GM19467 (cell line): ENCODE data around the gene TET2.
A peak's percentile ranks its signal among the peaks of the same experiment; 100 is the strongest.
"Not testable (repeated sequence)": the region's sequence is repeated elsewhere in the genome, so short reads cannot be mapped to it uniquely, and the experiment has no call there.

ENCODE experiments used
- ATAC-seq: cut with Tn5 transposase; IDR thresholded peaks from one replicate; pipeline ENCODE4 v1.9.1; 2021; ENCODE audit warnings: mild to moderate bottlenecking, moderate library complexity; ENCODE audit not compliant: unreplicated experiment

Gene TET2

GRCh38 chr4:105281124-105281415, 134.4 kb downstream of the TET2 start:
- no peak for ATAC-seq

DNA sequence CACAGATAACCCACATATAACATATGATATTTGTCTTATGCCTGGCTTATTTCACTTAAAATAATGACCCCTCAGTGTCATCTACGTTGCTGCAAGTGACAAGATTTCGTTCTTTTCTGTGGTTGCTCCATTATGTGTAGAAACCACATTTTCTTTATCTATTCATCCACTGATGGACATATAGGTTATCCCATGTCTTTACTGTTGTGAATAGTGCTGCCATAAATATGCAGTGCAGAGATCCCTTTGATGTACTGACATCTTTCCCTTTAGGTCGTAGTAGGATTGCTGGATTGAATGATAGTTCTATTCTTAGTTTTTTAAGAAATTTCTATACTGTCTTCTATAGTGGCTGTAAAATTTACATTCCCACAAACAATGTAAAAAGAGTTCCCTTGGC, 135.8 kb downstream of the TET2 start:
- ATAC-seq, result no peak

DNA sequence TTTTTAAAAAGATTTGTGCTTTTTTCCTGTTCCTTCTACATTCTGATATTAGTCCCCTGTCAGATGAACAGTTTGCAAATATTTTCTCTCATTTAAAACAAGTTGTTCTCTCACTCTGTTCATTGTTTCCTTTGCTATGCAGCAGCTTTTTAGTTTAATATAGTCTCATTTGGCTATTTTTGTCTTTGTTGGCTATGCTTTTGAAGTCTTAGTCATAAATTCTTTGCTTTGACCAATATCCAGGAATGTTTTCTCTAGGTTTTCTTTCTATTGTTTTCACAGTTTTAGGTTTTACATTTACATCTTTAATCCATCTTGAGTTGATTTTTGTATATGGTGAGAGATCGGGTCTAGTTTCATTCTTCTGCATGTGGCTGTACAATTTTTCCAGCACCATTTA, 136.8 kb downstream of the TET2 start:
- ATAC-seq, result no peak

DNA sequence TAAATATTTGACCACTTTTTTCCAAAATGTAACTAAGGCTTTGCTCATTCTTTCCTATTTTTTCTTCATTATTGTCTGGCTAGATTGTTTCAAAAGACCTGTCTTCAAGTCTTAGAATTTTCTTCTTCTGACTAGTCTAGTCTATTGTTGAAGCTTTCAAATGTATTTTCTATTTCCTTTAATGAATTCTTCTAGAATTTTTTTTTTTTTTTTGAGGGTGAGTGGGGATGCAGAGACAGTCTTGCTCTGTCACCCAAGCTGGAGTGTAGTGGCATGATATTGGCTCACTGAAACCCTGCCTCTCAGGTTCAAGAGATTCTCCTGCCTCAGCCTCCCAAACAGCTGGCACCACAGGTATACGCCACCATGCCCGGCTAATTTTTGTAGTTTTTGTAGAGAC, 141.4 kb downstream of the TET2 start:
- no peak for ATAC-seq

DNA sequence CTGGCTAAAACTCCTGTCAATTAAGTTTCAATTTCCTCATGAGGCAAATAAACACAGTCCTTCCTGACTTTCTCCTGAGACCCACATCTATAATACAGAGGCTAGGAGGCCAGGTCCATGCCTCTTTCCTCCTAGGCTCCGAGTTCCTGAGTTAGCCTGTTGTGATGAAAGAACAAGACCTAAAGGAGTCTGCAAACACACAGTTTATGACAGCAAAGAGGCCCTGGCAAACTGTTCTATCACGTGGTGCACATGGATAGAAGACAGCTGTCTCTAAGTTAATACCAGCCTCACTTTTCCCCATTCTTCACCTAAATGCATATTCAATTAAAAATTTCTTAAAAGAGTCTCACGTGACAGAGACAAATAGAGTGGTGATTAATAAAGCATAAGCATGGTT, 145.2 kb downstream of the TET2 start:
- no peak for ATAC-seq

- no peak for ATAC-seq
Observed at GRCh38 chr4:105293360-105293759, 146.7 kb downstream of the TET2 start.

- ATAC-seq, result no peak
Observed at GRCh38 chr4:105296672-105297071, 150.0 kb downstream of the TET2 start.

- not testable (repeated sequence) for ATAC-seq
Observed at GRCh38 chr4:105299027-105299426, 152.4 kb downstream of the TET2 start.

DNA sequence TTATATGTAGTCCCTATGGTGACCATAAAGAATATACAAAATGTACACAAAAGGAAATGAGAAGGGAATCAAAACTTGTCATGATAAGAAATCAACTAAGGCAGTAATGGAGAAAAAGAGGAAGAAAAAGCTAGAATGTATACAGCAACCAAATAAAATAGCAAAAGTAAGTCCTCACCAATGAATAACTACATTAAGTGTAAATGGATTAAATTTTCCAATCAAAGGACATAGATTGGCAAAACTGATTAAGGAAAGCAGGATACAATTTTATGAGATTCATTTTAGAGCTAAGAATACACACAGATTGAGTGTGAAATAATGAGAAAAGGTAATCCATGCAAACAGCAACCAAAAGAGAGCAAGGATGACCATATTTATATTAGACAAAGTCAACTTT, 157.4 kb downstream of the TET2 start:
- no peak for ATAC-seq

DNA sequence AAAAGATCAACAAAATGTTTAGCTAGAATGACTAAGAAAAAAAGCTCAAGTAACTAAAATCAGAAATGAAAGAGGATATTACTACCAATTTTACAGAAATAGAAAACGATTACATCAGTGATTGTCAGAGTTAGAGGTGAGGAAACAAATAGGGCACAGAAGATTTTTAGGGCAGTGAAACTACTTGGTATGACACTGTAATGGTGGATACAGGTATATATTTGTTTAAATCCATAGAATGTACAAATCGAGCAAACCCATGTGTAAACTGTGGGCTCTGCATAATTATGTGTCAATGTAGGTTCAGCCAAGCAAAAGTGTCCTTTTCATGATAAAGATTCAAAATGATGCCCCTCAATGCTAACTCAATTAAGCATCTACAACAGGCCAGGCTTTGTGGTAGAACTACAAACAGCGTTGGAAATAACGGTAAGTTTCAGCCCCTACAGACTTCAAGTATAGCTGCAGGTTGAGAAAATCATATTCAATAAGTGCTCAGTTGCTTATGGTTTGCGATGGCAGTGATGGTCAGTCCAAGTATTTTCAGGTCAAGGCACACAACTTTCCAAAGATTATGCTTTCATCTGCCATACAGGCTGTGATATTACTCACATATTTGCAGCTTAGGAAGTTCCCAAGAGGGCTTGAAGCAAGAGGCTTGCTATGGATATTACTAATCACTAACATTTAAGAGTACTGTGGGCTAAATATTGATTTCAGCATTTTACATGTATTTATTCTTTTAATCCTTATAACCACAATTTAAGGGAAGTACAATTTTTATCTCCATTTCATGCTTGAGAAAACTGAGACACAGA, 158.6 kb downstream of the TET2 start:
- ATAC-seq, result peak; percentile 31

GRCh38 chr4:105306158-105306781, 159.6 kb downstream of the TET2 start:
- ATAC-seq, result peak; percentile 94

GRCh38 chr4:105306820-105307219, 160.1 kb downstream of the TET2 start:
- ATAC-seq, result no peak

DNA sequence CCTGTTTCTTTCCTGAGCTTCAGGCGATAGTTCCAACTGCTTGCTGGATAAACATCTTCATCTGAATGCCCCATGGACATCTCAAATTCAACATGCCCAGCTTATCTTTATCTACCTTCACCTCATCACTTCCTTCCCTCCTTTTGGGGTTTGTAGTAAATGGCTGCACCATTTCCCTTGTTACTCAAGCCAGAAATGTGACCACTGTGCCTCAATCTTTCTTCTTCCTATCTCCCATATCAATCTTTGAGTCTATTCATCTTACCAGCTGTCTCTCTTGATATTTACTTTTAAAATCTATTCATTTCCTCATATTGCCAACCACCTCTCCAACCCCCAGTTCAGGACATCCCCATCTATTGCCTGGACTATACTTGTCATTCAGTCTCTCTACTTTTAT, 171.8 kb downstream of the TET2 start:
- no peak for ATAC-seq

- ATAC-seq, result no peak
Observed at GRCh38 chr4:105327222-105327621, 180.5 kb downstream of the TET2 start.

DNA sequence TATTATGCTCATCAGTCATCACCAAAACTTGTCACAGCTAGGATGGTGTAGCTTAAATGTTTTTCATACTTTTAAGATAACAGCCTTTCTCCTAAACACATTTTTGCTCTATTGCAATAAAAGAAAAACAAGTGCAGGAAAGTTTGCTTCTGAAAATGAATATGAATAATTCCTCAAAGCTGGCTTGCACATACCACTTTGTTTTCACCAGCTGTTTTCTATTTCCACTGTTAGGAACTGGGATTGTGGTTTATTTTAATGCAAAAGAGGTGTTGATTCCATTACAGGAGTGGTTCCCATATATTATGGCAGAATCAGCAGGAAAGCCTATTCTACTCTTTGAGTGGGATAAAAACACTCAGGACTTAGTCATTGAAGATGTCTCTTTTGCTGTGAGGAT, 181.3 kb downstream of the TET2 start:
- no peak for ATAC-seq

- no peak for ATAC-seq
Observed at GRCh38 chr4:105329081-105329480, 182.4 kb downstream of the TET2 start.
